HG02943 (cell line): ENCODE results near the gene SLIT1.

Source experiments
- ATAC-seq: cut with Tn5 transposase; IDR thresholded peaks from one replicate; pipeline ENCODE4 v1.9.1; 2021; ENCODE audit warnings: mild to moderate bottlenecking, low read depth, moderate library complexity; ENCODE audit not compliant: unreplicated experiment

Gene SLIT1

GRCh38 chr10:97204826-97205679 lies 19.3 kb upstream of the SLIT1 start:
- ATAC-seq, result no peak

DNA sequence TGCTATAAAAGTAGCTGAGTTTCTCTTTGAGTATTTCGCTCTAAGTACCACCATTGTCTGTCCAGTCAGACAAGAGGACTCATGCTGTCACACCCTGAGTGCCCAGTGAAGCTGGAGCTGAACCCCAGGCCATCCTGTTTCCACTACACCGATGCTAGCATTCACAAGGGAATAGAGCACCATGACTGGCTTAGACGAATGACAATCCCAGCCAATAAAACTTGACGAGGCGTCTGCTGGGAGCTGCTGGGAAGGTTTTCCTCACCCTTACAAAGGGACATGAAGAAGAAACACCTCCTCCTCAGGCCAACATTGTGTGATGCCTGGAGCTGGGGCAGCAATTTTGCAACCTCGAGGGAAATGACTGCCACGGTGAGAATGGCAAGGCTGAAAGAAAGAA lies 17.5 kb upstream of the SLIT1 start:
- ATAC-seq, result no peak

- ATAC-seq, result no peak
Observed at GRCh38 chr10:97200616-97201015, 14.9 kb upstream of the SLIT1 start.

DNA sequence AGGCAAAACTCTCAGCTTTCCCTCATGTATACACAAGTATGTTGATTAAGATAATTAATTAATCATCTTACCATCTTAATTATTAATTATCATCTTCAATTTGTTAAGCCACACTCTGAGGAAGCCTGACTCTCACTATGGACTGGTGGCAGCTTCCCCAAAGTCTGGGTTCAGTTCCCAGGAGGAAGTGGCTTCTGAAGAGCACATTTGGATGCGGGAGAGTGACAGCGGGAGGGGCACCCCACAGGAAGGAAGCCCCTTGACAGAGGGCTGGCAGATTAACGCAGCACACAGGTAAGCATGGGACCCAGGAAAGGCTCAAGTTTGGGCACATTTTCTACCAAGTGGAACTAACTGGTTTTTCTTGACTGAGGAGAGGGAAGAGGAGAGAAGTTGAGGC lies 13.4 kb upstream of the SLIT1 start:
- no peak for ATAC-seq

- ATAC-seq, result no peak
Observed at GRCh38 chr10:97197030-97197500, 11.3 kb upstream of the SLIT1 start.

DNA sequence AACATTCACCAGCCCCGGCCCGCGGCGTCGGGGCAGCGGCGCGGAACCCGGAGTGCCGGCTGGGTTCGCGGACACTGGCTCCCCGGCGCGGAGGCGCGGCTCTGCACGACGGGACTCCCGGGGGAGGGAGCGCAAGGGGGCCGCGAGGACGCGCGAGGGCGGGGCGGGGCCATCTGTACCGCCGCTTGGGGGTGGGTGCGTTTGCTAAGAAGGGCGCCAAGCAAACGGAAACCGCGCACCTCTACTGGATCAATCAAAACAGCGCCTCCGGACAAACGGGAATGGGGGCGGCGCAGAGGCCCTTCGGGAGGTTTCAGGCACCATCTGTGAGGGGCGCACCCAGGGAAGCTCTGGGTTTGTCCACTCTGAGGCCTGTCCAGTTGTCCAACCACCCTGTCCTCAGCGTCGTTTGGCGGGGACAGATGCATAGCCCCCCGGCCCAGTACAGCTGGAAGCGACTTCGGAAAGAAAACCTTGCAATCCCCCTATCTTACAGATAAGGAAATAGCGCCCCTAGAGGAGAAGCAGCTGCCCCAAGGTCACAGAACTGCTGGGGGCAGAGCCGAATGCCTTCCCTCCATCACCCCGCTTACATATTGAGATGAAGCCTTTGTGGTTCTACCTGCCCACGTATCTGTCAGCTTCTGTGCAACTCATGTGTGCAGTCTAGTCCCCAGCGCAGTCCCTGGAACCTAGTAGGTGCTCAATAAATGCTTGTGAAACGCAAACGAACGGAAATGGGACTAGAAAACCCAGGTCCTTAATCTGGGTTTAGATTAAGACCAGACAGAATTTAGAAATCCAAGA lies 10.7 kb upstream of the SLIT1 start:
- no peak for ATAC-seq

GRCh38 chr10:97195706-97196222 lies 10.0 kb upstream of the SLIT1 start:
- ATAC-seq, result no peak

GRCh38 chr10:97192952-97193435 lies 7.2 kb upstream of the SLIT1 start:
- ATAC-seq, result no peak

DNA sequence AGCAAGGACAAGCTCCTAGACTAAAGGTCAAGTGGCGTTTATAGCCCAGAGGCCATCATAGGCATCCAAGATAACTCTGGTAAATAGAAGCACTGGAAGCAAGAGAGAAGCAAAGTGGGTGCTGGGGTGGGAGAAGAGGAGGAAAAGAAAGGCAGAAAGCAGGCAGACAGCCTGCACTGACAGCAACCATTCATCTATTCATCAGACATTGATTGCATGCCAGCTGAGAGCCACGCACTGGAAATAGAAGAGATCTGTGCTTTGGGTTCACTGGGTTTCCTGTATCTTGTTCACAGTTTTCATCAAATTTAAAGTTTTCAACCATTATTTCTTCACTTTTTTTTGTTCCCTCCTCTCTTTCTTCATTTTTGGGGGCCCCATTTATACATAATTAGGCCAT lies 4.7 kb upstream of the SLIT1 start:
- ATAC-seq, result no peak

DNA sequence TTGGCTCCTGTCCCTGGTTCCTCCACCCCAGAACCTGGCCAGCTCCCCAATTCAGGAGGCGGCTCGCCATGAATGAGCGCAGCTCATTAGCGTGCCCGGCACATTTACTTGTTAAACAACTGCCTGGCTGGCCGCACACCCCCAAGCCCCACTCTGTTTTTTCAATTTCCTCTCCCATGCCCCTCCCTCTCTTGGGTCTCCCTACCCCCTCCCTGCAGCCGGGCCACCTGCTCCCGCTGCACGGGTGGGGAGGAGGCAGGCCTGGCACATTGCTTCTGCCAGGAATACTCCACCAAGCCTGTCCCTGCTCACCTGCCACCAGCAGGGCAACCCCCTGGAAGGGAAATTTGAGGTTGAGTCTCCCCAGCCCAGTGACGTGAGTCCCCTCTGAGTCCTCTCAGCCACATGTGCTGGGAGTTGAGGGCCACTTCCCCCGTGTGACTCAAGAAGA lies 2.5 kb upstream of the SLIT1 start:
- no peak for ATAC-seq

GRCh38 chr10:97186911-97187310 lies 1.2 kb upstream of the SLIT1 start:
- ATAC-seq, result no peak

DNA sequence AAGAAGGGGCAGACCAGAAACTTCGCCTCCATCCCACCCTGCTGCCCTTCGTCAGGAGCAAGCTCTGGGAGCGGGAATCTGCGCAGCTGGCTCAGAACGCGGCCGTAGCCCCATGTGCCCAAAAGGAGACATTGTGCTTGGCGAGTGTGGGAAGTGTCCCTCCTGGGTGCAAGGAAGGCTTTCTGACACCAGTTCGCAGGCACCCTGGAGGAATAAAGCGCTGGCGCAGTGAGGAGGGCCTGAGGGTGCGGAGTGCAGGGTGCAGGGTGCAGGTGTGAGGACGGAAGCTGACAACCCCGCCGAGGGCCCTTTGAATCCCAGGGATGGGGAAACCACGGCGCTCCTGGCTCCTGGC lies 811 bp downstream of the SLIT1 start:
- no peak for ATAC-seq

- ATAC-seq, result no peak
Observed at GRCh38 chr10:97183314-97183713, 2.4 kb downstream of the SLIT1 start.

DNA sequence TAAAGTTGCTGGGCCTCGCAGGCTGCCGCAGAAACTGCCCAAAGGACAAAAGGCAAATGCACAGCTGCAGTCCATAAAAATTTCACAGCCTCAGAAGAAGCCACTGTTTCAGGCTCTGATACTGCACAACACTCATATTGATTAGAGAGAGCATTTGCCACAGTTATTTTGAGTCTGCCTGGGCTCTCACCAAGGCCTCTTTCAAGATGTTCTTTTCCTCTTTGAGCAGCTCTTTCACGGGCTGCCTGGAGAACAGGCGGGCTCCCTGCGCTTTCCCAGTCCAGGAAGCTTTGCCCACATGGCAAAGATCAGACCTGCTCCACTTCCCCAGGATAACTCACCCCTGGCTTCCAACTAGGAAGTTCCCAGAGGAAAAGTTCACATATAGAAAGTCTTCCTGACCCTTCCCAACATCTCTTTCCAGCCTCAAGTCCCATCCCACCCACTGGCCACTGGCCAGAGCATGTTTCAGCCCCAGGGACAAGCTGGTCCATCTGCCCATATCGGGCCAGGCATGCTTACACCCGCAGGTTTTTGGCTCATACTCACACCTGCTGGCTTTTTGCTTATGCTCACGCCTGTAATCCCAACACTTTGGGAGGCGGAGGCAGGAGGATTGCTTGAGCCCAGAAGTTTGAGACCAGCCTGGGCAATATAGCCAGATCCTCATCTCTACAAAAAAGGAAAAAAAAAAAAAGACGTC lies 3.3 kb downstream of the SLIT1 start:
- no peak for ATAC-seq

DNA sequence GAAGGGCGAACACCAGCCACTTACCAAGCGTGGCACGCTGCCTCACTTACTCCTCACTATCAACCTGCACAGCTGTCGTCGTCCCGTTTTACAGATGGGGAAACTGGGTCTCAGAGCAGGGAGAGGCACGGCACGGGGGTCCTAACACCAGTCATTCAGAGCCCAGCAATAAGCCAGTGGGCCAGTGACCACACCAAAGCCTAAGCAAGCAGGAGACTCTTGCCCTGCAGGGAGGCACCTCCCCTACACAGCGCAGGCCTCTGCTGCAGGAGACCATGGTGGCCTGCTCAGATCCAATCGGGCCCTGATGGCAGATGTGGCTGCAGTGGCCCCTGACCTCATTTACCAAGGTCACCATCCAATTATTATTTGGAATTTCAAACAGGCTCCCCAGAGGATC lies 4.8 kb downstream of the SLIT1 start:
- no peak for ATAC-seq

- no peak for ATAC-seq
Observed at GRCh38 chr10:97180363-97180755, 5.4 kb downstream of the SLIT1 start.

GRCh38 chr10:97179731-97180362 lies 5.9 kb downstream of the SLIT1 start:
- no peak for ATAC-seq

- ATAC-seq, result no peak
Observed at GRCh38 chr10:97179311-97179710, 6.4 kb downstream of the SLIT1 start.

GRCh38 chr10:97178074-97178473 lies 7.7 kb downstream of the SLIT1 start:
- ATAC-seq, result no peak

DNA sequence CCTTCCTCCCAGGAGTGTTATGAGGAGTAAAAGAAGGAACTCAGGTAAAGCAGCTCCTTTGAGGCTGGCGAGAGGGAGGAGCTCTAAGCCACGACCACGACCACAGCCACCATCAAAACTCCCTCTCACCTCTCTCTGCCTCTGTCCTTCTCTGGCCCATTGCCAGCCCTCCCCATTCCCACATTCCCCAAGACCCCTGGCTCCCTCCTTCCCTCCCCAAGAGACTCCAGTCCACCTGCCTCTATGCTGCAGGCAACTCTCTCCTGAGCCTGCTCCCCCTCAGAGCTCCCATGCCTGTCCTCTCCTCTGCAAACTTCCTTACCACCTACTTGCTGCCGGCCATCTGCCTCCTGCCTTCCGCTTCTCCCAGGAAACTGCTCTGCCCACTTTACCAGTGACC lies 9.5 kb downstream of the SLIT1 start:
- ATAC-seq, result no peak
